GM03348 (cell line): ENCODE measurements around the gene NR6A1.

Experiments used
- DNase-seq: peaks from one replicate; pipeline ENCODE4 v3.0.0; 2012; ENCODE audit warnings: low spot score

NR6A1 gene

DNA sequence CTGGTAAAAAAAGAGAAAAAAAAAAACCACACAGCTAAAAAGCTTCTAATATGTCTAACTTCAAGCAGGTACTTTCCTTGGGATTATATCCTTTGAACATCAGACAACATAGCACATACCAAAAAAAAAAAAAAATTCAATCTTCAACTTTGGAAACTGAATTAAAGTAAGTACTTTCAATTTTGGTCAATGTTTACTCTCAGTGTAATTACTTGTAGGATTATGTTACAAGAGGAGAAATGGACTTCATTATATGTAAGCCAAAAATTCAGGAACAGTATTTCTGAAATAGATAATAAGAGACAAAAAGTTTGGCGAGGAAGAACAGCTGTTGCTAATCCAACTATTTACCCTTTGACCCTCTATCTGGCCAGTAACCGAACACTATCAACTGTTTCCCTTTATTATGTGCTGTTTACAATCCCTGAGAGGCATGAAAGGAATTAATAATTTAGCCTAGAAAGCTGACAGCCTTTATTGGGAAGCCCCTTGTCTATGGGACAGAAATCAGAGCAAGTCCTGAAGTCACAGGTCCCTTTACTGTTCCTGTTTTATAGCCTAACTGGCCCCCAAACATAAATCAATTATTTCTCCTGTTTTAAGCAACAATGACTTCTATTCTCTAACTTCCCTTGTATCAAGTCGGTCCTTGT is 46.6 kb downstream of the NR6A1 start:
- DNase-seq, result no peak

DNA sequence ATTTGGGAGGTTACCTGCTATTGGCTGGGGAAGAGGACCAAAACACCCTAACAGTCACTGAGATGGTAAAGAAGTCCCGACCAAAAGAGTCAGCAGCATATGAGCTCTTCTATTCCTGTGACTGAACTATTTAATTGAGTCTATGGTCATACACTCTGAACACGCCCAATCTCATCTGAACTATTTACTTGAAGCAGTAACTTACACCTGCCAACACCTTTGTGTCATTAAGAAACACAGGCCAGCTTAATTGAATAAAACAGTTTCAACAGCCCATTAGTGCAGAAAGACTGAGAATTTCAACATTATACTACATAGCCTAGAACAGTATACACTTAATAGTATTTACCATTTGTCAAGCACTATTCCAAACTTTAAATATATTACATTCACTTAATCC is 47.8 kb downstream of the NR6A1 start:
- DNase-seq, result no peak

DNA sequence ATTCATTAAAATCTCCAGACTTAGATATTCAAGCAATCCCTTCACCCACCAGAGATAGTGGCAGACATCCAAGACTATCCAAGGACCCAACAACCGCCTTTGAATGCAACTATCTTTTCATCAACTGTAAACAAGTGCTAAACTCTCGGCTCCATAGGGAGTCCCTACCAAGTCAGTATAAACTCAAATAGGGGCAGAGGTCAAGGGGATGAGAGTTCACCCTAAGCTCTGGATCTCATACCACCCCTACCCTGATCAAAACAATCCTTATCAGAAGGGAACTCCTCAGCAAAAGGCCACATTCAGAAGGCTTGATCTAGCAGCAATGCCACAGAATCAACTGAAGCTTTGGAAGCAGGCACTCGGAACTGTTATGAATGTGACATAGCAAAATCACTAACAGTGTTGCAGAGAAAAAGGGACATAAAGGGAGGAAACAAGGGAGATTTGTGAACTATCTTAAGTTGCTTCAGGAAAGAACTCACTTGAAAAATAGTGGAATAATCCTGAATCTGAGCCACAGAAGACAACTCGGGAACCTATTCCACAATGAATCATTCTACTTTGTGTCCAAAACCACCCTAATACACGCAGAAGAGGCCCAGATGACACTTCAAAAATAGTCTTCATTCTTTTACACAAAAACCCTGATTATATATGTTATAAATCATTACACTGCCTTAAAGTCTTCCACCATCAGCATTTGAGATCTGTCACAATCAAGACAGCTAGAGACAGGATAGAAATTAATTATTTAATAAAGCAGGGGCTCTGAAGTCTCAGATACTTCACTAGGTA is 49.8 kb downstream of the NR6A1 start:
- peak; percentile 53 for DNase-seq

DNA sequence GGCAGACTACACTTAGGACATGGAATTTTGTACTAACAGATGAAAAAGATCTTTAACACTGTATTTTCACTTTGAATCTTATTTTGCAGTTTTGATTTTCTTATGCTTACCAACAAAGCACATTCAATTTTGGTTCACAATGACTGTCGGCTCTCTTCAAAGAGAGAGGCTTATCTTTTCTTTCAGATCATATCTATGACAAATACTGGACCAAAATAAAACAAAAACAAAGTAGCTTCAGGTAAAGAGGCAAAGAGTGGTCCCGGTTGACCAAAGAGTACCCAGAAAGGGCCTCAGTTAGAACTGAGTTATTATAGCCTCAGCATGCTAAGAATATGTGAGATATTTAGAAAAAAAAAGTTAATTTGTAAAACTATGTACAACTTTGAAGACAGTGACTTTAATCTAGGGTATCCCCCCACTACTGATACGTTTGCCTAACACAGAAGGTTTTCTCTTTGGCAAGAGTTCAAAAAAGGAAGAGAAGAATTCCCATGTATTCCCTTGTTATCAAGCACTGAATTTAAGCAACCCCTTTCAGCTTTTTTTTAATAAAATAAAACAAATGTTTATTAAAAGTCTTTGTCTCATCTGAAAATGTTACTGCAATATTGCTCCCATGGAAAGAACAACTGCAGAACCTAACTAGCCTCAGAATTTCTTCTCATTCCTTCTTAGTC is 50.5 kb downstream of the NR6A1 start:
- DNase-seq, result no peak

DNA sequence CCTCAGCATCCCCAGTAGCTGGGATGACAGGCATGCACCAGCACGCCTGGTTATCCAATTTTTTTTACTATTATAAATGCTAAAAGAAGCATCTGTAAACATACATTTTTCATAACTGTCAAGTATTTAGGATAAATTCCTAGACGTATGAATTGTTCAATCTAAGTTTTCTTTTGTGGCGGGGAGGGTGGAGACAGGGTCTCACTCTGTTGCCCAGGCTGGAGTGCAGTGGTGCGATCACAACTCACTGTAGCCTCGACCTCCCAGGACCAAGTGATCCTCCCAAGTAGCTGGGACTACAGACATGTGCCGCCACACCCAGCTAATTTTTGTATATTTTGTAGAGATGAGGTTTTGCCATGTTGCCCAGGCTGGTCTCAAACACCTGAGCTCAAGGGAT is 52.2 kb downstream of the NR6A1 start:
- DNase-seq, result no peak

DNA sequence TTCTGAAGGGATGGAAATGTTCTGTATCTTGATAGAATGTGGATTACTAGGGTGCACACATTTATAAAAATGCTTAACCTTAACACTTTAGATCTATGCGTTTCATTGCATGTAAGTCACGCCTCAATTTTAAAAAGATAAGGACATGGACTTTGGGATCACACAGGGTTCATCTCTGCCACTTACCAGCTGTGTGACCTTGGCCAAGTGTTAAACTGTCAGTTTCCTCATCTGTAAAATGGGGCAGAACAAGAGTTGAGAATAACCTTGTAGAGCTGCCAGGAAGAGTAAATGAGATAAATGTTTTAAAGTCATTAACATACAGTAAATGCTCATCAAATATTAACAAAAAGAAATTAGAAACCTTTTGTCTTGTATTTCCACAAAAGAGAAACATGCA is 53.5 kb downstream of the NR6A1 start:
- no peak for DNase-seq

DNA sequence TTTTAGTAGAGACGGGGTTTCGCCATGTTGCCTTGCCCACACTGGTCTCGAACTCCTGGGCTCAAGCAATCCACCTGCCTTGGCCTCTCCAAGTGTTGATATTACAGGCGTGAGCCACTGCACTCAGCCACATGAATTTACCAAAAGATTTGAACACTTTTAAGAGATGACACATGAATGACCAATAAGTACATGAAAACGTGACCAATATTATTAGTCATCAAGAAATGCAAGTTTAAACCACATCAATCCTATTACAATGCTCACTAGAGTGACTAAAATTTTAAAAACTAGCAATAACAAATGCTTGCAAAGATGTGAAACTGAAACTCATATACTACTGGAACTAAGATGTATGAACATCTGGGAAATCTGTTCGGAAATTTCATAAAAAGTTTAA is 54.3 kb downstream of the NR6A1 start:
- no peak for DNase-seq

DNA sequence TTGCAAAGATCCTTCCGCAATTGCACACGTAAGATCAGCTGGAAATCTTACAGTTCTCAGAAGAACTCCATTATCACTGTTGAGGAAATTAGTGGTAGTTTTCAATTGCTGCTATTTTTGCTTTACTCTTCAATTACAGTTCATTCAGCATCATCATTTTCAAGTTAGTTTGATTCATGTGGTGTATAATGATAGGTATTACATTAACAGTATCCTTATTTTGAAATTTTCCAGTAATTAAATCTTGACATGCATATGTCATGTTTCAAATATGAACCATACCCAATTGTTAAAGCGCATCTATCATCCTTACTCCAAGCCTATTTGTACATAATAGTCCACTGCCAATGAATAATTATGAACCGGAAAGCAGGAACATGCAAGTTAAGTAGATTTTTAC is 60.3 kb downstream of the NR6A1 start:
- DNase-seq, result no peak

DNA sequence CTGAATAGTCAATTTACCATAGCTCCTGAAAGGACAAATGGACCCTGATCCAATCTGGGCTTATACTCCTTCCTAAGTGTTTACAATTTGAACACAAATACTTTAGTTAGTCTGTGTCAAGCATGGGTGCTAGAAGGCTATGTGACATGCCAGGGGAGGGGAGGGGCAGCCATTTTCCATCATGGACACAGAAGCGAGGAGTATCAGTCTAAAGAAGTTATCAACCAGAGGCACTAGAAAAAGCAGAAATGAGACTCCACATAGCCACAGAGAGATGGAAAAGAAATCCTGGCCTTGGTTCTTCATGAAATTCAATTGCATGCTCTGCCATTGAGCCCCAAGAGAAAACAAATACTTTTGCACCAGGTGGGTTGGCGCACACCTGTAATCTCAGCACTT is 61.8 kb downstream of the NR6A1 start:
- DNase-seq, result no peak

DNA sequence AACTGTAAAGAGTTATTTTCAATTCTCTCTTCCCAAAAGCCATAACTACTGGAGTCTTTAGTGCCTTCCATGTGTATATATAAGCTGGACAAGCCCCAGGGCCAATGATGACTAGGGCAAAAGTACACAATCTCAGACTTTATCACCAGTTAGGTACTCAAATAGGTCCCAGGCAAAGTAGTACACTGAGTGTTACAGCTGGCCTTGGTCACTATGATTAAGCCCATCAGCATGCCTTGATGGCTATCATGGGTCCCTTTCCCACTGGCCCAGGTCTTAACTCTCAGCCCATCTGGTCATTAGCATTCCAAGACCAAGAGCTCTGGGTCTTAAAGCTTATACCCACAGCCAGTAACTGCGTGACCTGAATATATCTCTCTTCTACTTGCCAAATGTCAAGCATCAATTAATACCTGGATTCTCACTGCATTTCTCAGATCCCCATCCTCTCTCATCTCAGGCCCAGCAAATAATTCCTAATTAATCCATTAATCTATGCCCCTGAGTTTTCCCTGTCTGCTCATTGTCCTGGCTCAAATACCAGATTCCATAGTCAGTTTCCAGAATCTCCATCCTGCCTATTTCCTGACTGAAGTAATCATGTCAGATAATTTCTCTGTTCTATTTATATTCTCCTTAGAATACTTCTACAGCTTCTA is 62.3 kb downstream of the NR6A1 start:
- DNase-seq, result peak; percentile 19

DNA sequence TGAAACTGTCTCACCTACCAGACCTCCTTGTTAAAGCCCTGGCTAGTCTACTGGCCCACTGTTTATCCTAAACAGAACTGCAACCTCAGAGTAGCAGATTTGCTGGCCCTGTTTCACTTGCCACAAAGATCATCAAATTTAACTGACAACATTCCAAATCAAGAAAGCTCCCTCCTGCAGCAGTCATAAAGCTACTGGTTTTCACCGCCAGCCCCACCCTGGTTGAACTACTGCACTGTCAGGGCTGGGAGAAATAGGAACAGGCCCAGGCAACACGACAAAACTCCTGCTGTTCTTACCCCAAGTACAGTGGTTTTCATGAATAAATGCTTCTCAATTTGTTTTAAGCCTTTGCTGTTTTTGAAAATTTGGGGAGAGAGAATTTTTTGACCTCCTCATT is 63.0 kb downstream of the NR6A1 start:
- no peak for DNase-seq

DNA sequence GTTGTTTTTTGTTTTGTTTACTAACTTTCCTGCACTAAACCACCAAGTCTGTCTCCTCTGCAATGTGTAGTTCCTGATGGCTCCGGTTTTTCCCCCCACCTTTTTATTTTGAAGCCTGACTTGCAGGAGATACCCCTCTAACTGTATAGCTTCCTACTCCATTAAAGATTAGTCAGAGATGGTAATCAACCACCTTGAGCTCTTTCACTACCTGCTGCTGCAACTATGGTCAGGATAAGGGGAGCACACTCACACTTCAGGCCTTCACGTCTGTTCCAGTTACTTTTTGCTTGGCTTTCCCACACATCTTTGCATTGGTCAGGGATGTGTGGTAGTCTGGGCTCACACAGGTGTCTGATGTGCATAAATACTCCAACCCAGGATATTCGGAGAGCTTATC is 63.4 kb downstream of the NR6A1 start:
- no peak for DNase-seq

DNA sequence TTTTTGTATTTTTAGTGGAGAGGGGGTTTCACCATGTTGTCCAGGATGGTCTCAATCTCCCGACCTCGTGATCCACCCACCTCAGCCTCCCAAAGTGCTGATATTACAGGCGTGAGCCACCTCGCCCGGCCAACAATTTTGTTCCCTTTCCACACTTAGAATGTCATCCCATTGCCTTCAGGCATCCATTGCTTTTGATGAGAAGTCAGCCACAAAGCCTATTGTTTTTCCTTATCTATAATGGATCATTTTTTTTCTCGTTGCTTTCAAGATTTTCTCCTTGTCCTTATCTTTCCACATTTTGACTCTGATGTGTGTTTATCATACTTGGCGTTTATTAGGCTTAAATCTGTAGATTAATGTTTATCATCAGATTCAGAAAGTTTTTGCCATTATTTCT is 64.4 kb downstream of the NR6A1 start:
- DNase-seq, result no peak

DNA sequence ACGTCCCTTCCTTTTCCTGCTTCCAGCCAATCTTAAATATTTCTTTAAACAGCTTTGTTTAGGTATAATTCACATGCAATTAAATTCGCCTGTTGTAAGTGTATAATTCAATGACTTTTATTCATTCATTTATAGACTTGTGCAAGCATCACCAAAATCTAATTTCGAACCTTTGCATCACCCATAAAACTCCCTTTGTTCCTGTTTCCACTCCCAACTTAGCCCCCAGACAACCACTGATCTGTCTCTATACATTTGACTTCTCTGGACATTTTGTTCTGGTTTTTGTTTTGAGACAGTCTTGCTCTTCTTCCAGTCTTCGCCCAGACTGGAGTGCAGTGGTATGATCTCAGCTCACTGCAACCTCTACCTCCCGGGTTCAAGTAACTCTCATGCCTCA is 71.5 kb downstream of the NR6A1 start:
- DNase-seq, result no peak

DNA sequence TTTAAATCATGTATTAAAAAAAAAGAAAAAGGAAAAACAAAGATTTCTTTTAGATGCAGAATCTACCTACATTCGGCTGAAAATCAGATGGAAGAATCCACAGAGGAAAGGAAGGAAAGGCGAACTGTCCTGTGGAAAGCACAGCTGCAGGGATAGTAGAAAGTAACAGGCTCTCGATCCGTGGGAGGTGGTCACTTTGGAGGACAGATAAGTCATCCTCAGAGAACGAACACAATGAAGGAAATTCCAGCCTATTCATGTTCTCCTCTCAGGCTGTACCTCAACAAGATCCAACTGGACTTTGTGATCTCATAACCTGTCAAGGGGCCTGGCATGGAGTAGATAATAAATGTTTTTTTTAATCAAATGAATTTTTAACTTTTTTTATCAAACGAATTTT is 72.8 kb downstream of the NR6A1 start:
- DNase-seq, result no peak

DNA sequence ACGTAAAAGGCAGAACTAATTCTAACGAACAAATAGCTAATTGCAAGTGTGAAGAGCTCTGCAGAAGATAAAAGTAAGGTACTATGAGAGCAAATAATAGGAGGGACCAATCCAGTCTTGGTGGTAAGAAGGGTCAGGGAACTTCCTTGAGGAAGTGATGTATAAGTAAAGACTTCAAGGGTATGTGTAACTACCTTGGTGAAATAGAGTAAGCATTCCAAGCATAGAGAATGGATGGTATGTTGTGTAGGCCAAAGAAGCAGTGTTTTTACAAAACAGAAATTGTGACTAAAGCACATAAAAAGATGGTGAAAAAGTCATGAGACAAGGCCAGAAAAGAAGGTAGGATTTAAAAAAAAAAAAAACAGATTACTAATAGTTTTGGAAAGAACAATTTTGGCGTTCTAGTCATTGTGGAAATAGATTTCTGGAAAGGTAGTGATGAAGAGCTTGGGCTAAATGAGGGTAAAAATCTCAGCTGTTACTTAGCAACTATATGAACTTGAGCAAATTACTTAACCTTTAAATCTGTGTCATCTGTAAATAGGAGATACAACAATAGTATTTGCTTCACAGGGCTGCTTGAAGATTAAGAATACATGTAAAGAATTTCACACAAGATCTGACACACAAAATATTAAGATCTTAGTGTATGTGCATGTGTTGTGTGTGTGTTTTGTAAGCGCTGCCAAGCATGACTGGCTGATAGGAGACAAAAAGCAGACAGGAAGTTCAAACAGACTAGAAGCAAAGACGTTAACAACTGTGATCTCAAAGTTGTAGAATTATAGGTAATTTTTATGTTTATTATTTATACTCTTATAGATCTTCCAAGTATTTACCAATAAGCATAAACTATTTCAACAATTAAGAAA is 73.5 kb downstream of the NR6A1 start:
- DNase-seq, result no peak

DNA sequence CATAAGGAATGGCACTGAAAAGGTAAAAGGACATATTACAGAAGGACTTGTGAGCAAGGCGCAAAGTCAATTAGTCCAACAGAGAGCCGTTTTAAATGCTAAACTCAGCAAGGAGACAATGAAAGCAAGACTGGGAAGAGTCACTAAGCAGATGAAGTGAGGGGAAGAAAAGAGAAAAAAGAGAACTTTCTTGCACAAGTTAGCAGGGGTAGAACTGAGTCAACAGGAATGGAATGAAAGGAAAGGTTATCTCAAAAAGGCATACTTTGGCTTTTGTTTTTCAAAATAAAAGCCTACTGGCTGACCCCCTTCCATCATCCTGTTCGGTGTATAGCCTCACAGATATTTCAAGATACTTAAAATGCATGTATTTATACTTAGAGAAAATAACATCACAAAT is 75.0 kb downstream of the NR6A1 start:
- peak; percentile 39 for DNase-seq

DNA sequence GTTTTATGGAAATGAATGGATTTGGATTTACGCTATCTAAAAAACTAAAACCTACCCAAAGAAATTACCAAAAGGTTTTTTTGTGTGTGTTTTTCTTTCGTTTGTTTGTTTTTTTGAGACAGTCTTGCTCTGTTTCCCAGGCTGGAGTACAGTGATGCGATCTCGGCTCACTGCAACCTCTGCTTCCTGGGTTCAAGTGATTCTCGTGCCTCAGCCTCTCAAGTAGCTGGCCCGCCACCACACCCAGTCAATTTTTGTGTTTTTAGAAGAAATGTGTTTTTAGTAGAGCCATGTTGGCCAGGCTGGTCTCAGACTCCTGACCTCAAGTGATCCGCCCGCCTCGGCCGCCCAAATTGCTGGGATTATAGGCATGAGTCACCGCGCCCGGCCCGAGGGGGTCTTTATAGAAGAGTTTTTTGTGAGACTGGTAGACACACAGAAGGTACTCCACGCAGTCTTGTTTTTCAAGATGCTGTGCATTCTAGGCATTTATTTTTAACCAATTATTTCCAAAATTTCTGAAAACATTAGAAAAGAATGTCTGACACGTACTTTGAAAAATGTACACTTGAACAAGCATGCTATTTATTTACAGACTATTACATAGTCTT is 75.7 kb downstream of the NR6A1 start:
- DNase-seq, result no peak

DNA sequence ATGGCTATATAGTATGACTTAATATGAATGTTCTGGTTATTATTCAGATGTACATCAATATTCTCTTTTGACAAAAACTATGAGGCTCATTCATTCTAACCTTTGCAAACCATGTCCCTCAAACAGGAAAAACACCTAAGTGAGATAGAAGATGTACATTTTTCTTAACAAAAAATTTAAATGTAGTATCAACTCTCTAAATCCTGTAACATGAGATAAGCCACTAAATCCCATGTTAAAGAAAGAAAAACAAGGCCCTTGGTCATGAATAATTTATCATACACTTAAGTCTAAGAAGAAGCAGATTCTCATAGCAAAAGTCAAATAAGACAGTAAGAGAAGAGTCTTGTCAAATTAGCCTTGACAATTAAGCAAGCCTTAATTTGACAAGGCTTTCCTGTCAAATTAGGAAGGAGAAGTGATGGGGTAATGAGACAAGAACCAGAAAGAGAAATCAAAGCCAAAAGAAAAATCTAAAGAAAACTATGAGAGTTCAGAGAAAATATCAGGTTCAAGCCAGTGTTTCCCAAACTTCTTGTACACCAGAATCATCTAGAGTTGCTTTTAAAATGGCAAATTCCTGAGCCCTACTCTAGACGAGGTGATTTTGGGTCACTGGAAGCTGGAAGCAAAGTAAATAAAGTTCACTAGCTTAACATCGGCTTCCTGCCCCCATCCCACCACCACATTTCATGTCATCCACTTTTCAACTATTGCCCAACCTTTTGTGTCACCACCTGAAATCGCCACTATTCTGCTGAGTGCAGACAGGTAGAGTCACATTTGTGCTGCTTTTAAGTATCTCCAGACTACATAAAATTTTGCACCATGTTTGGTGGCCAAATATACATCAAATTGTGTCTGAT is 76.5 kb downstream of the NR6A1 start:
- no peak for DNase-seq

DNA sequence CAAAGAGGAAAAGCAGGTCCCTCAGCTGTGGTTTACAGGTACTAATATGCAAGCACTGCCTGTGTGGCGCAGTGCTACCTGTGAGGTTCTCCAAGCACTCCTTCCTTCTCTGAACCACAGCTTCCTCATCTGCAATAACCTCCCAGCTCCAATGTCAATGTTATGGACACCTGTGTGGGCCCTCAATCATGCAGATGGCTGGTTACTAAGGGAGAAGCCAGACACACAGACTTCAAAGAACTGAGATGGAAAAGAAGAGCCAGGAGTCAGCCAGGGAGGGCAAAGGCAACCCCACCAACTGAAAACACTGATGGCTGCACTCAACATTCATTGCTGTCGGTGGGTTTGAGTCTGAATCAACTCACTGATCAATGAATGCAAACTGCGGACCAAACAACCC is 77.7 kb downstream of the NR6A1 start:
- no peak for DNase-seq
